Measurements from ENCODE around the gene ZNF808. TPM values are rescaled to one million over a fixed set of nuclear protein-coding genes. Genes with fewer than 3 reads are reported as not detected.
"Not testable (repeated sequence)": the region's sequence is repeated elsewhere in the genome, so short reads cannot be mapped to it uniquely, and the experiment has no call there.

ZNF808 gene
- total RNA-seq, 1 donor from 2014 or later = 34.0 TPM

DNA sequence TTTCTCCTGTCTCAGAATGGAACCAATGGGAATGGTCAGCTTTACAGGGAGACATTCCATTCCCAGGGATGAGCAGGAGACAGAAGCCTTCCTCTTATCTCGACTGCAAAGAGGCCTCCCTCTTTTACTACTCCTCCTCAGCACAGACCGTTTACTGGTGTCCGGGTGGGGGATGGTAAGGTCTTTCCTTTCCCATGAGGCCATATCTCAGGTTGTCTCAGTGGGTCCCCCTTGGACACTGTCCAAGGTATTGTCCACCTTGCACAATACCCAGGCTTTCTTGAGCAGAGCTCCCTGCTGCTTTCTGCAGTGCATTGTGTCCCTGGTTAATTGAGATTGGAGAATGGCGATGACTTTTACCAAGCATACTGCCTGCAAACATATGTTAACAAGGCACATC lies 7.5 kb upstream of the ZNF808 start:
- Histone ChIP-seq H3K4me1 (no peaks in the 10 kb centered on the region), H3K9me3 (replicated peaks) (peaks cover 58% of the 10 kb centered on the region), H3K27ac (replicated peaks) (no peak overlapping the region), H3K27me3 (ENCODE audit: low read depth) (no peaks in the 10 kb centered on the region), H3K36me3 (peaks cover 15% of the 10 kb centered on the region), H3K4me3 (no peak overlapping the region)
- TF ChIP-seq, protein P1, sequence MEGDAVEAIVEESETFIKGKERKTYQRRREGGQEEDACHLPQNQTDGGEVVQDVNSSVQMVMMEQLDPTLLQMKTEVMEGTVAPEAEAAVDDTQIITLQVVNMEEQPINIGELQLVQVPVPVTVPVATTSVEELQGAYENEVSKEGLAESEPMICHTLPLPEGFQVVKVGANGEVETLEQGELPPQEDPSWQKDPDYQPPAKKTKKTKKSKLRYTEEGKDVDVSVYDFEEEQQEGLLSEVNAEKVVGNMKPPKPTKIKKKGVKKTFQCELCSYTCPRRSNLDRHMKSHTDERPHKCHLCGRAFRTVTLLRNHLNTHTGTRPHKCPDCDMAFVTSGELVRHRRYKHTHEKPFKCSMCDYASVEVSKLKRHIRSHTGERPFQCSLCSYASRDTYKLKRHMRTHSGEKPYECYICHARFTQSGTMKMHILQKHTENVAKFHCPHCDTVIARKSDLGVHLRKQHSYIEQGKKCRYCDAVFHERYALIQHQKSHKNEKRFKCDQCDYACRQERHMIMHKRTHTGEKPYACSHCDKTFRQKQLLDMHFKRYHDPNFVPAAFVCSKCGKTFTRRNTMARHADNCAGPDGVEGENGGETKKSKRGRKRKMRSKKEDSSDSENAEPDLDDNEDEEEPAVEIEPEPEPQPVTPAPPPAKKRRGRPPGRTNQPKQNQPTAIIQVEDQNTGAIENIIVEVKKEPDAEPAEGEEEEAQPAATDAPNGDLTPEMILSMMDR (IDR thresholded peaks at IDR 0.05; ENCODE audit: borderline replicate concordance) = no peak
- intact Hi-C loops (cut with micrococcal nuclease) = no loop called here
- DNase-seq = no peak

DNA sequence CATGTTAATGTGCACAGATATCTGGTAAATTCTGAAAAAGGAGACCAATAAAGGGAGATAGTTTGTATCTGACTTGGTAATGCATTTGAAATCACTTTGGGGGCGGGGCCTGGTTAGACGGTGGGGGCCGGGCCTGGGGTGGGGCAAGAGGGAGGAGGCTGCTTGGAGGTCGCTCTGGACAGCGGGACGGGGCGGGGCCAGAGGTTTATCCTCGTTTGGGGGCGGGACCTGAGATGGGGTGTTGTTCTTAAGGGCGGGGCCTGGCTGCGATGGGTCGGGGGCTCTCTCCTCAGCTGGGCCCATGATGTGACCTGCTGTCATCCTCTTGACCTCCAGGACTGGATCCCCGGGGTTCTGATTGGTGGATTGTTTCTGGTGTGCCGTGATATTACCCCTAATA lies 4.9 kb upstream of the ZNF808 start:
- intact Hi-C loops (cut with micrococcal nuclease) = no loop called here
- no peaks in the 10 kb centered on the region for H3K36me3 ChIP-seq
- peaks cover 6% of the 10 kb centered on the region for H3K4me1 ChIP-seq
- no peaks in the 10 kb centered on the region for H3K27me3 ChIP-seq (ENCODE audit: low read depth)
- no peak overlapping the region for H3K4me3 ChIP-seq
- TF ChIP-seq, protein P1 (IDR thresholded peaks at IDR 0.05; ENCODE audit: borderline replicate concordance) = no peak
- DNase-seq = no peak
- peaks cover 38% of the 10 kb centered on the region for H3K9me3 ChIP-seq (replicated peaks)
- H3K27ac ChIP-seq (replicated peaks) = no peak overlapping the region

DNA sequence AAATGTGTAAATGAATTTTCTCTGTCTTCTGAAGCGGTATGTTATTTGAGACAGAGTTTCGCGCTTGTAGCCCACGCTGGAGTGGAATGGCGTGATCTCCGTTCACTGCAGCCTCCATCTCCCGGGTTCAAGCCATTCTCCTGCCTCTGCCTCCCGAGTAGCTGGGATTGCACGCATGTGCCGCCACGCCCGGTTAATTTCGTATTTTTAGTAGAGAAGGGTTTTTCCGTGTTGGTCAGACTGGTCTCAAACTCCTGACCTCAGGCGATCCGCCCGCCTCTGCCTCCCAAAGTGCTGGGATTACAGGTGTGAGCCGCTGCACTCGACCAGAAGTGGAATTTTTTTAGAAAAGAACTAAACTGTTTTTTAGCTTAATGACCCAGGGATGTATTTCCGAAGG lies 3.4 kb upstream of the ZNF808 start:
- Histone ChIP-seq H3K27me3 (ENCODE audit: low read depth) (no peaks in the 10 kb centered on the region), H3K9me3 (replicated peaks) (peaks cover 28% of the 10 kb centered on the region), H3K36me3 (no peaks in the 10 kb centered on the region), H3K4me1 (peaks cover 22% of the 10 kb centered on the region), H3K27ac (replicated peaks) (no peak overlapping the region), H3K4me3 (no peak overlapping the region)
- TF ChIP-seq, protein P1 (IDR thresholded peaks at IDR 0.05; ENCODE audit: borderline replicate concordance) = no peak
- intact Hi-C loops (cut with micrococcal nuclease) = no loop called here
- DNase-seq = no peak

DNA sequence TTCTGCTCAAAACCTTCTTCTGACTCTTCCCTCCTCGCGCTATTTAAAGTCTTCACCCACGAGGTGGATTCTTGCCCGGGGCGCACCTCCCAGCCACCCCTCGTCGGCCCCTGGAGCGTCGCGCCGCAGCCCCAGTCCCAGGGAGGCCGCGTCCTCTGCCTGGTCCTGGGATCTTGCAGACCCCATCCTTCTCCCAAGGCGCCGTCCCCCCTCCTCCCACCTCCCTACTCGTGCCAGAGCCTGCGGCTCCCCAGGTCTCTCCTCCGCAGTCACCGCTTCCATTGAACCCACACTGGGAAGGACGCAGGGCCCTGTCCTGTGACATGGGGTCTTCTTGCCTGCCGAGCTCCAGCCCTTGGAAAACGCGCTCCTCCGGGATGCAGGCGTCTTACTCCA lies 486 bp downstream of the ZNF808 start:
- TF ChIP-seq, protein P1 (IDR thresholded peaks at IDR 0.05; ENCODE audit: borderline replicate concordance) = no peak
- Histone ChIP-seq H3K27me3 (ENCODE audit: low read depth) (no peaks in the 10 kb centered on the region), H3K27ac (replicated peaks) (peak overlapping the region; percentile 98), H3K4me1 (peaks cover 31% of the 10 kb centered on the region), H3K9me3 (replicated peaks) (peaks cover 11% of the 10 kb centered on the region), H3K4me3 (peak overlapping the region; percentile 84), H3K36me3 (peaks cover 3% of the 10 kb centered on the region)
- intact Hi-C loops (cut with micrococcal nuclease) = no loop called here
- DNase-seq = no peak

DNA sequence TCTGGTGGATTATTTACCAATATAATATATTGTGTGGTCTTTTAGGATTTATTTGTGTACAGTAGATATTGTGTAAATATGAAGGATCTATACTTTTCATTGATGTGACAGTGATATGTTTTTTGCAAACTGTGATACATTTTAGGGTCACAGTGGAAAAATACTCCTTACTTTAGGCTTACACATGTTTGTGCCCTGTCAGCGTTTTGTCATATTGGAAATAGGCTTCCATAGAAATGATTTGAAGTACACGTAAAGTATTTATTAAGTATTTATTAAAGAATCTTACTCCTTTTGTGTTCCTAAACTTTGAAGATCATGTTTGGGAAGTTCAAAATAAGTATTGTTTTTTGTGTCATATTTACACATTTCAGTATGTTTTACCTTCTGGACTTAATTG lies 5.0 kb downstream of the ZNF808 start:
- no peak for DNase-seq
- H3K36me3 ChIP-seq = peaks cover 20% of the 10 kb centered on the region
- intact Hi-C loops (cut with micrococcal nuclease) = no loop called here
- TF ChIP-seq, protein P1 (IDR thresholded peaks at IDR 0.05; ENCODE audit: borderline replicate concordance) = no peak
- no peaks in the 10 kb centered on the region for H3K27me3 ChIP-seq (ENCODE audit: low read depth)
- H3K27ac ChIP-seq (replicated peaks) = no peak overlapping the region
- H3K4me3 ChIP-seq = no peak overlapping the region
- peaks cover 62% of the 10 kb centered on the region for H3K4me1 ChIP-seq
- H3K9me3 ChIP-seq (replicated peaks) = no peaks in the 10 kb centered on the region

DNA sequence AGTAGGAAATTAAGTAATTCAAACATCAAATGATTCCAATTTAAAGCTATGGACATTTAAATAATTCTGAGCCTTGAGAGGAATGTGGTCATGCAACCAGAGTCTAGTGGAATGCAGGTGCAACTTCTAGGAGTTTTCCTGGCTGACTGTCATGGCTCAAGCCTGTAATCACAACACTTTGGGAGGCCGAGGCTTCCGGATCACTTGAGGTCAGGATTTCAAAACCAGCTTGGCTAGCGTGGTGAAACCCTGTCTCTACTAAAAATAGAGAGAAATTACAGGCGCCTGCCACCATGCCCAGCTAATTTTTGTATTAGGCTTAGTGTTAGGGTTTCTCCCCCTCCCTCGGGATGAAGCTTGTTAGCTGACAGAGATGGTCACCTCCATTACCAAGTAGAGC lies 6.4 kb downstream of the ZNF808 start:
- H3K9me3 ChIP-seq (replicated peaks) = no peaks in the 10 kb centered on the region
- intact Hi-C loops (cut with micrococcal nuclease) = no loop called here
- peak; percentile 33 for DNase-seq
- peak overlapping the region; percentile 14 for H3K4me3 ChIP-seq
- H3K36me3 ChIP-seq = peaks cover 20% of the 10 kb centered on the region
- H3K27ac ChIP-seq (replicated peaks) = peak overlapping the region; percentile 66
- peaks cover 48% of the 10 kb centered on the region for H3K4me1 ChIP-seq
- no peaks in the 10 kb centered on the region for H3K27me3 ChIP-seq (ENCODE audit: low read depth)
- TF ChIP-seq, protein P1 (IDR thresholded peaks at IDR 0.05; ENCODE audit: borderline replicate concordance) = no peak

DNA sequence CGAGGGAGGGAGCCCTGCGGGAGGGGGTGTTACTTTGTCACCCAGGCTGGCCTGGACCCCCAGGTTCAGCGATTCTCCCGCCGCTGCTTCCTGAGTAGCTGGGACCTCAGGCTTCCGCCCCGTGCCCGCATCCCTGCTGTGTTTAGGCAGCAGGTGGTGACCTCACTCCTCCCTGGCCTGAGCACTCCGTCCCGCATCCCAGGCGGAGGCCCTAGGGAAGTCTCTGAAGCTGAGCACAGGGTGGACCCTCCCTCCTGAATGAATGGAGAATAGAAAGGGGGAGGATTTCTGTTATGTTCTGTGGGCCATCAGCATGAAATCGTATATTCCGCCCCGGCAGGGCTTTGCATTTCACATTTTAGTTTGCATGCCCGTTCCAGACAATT lies 7.9 kb downstream of the ZNF808 start:
- intact Hi-C loops (cut with micrococcal nuclease); H3K9me3 ChIP-seq (replicated peaks); H3K27me3 ChIP-seq (ENCODE audit: low read depth); DNase-seq: not testable (repeated sequence)
- peaks cover 29% of the 10 kb centered on the region for H3K36me3 ChIP-seq
- H3K4me1 ChIP-seq = peaks cover 42% of the 10 kb centered on the region
- peak overlapping the region; percentile 82 for H3K27ac ChIP-seq (replicated peaks)
- peak overlapping the region; percentile 71 for H3K4me3 ChIP-seq

All from left ventricle myocardium inferior (tissue), 1 donor.